ENCODE results near the gene DIP2C. TPM values are rescaled to one million over a fixed set of nuclear protein-coding genes. Genes with fewer than 3 reads are reported as not detected.

Gene DIP2C
- total RNA-seq, 1 donor from 2014 or later = 23.1 TPM

DNA sequence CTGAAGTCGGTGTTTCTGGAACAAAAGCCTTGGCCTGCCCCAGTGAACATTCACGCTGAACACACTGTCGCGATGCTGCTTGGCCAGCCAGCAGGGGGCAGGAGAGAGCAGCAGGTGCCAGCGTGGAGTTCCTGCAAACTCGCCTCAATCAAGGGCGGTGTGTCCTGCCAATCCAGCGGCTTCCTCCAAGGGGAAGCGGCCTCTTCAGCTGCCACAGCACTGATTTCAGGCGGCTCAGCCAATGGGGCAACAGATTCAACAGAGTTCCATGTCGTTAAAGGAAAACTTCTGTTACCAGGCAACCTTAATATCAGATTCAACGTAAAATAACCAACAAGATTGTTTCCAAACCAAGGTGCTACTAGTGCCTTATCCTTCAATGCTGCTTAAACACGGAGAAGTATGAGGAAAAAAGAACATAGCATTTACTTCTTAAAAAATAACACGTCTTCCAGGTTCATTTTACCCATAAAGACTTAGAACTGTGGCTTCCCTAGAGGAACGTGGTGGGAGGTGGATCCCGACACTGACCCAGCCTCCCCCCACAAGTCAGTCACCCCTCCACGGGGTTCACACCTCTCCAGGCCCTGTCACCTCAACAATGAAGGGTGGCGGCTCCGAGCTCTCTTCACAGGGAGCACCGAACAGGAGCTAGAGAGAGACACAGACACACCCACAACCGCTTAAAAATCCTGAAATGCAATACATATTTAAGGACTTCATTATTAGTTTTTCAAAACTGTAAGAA, 178.2 kb downstream of the DIP2C start:
- no peaks in the 10 kb centered on the region for H3K9me3 Mint-ChIP-seq
- DNase-seq (ENCODE audit: extremely low spot score, unreplicated experiment) = peak; percentile 93
- H3K27me3 Mint-ChIP-seq = no peaks in the 10 kb centered on the region
- peak overlapping the region; percentile 59 for H3K4me3 Mint-ChIP-seq
- peaks cover 55% of the 10 kb centered on the region for H3K4me1 Mint-ChIP-seq (ENCODE audit: unreplicated experiment)
- TF ChIP-seq, protein P1, sequence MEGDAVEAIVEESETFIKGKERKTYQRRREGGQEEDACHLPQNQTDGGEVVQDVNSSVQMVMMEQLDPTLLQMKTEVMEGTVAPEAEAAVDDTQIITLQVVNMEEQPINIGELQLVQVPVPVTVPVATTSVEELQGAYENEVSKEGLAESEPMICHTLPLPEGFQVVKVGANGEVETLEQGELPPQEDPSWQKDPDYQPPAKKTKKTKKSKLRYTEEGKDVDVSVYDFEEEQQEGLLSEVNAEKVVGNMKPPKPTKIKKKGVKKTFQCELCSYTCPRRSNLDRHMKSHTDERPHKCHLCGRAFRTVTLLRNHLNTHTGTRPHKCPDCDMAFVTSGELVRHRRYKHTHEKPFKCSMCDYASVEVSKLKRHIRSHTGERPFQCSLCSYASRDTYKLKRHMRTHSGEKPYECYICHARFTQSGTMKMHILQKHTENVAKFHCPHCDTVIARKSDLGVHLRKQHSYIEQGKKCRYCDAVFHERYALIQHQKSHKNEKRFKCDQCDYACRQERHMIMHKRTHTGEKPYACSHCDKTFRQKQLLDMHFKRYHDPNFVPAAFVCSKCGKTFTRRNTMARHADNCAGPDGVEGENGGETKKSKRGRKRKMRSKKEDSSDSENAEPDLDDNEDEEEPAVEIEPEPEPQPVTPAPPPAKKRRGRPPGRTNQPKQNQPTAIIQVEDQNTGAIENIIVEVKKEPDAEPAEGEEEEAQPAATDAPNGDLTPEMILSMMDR (conservative IDR thresholded peaks at IDR 0.05) = peak; percentile 99
- peaks cover 10% of the 10 kb centered on the region for H3K36me3 Mint-ChIP-seq
- H3K27ac Mint-ChIP-seq = peak overlapping the region; percentile 83

DNA sequence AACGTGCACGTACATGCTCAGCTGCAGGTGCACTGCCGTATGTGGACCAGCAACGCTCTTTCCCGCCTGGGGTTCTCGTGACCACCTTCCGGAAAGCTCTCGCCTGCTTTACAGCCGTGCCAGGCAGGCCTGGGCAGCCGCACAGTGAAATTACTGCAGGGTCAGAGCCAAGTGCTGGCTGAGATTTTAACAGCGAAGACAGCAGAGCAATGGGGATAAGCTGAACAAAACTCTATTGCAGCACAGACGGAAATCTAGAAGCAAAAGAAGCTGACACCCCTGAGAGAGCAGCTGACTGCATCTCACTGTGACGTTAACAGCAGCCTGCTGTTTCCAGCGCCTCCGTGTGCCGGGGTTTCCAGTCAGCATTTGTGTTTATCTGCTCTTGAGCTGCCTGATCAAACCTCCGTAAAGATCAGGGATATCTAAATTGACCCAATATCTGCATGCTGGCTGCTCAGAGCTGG, 179.0 kb downstream of the DIP2C start:
- Mint-ChIP-seq H3K9me3 (no peaks in the 10 kb centered on the region), H3K4me3 (no peak overlapping the region), H3K27ac (peak overlapping the region; percentile 17), H3K4me1 (ENCODE audit: unreplicated experiment) (peaks cover 49% of the 10 kb centered on the region), H3K27me3 (no peaks in the 10 kb centered on the region), H3K36me3 (peaks cover 13% of the 10 kb centered on the region)
- TF ChIP-seq, protein P1 (conservative IDR thresholded peaks at IDR 0.05) = no peak
- no peak for DNase-seq (ENCODE audit: extremely low spot score, unreplicated experiment)

GRCh38 chr10:509361-510102, 179.9 kb downstream of the DIP2C start:
- H3K4me3 Mint-ChIP-seq = peak overlapping the region; percentile 14
- H3K27ac Mint-ChIP-seq = peak overlapping the region; percentile 43
- no peaks in the 10 kb centered on the region for H3K9me3 Mint-ChIP-seq
- TF ChIP-seq, protein P1 (conservative IDR thresholded peaks at IDR 0.05) = no peak
- H3K27me3 Mint-ChIP-seq = no peaks in the 10 kb centered on the region
- H3K4me1 Mint-ChIP-seq (ENCODE audit: unreplicated experiment) = peaks cover 52% of the 10 kb centered on the region
- DNase-seq (ENCODE audit: extremely low spot score, unreplicated experiment) = no peak
- H3K36me3 Mint-ChIP-seq = peaks cover 17% of the 10 kb centered on the region

- Mint-ChIP-seq H3K36me3 (peaks cover 16% of the 10 kb centered on the region), H3K4me1 (ENCODE audit: unreplicated experiment) (peaks cover 49% of the 10 kb centered on the region), H3K9me3 (no peaks in the 10 kb centered on the region), H3K27ac (no peak overlapping the region), H3K27me3 (no peaks in the 10 kb centered on the region), H3K4me3 (no peak overlapping the region)
- DNase-seq (ENCODE audit: extremely low spot score, unreplicated experiment) = no peak
- TF ChIP-seq, protein P1 (conservative IDR thresholded peaks at IDR 0.05) = no peak
Measured at GRCh38 chr10:508726-509125, 180.7 kb downstream of the DIP2C start.

- no peak overlapping the region for H3K4me3 Mint-ChIP-seq
- H3K27me3 Mint-ChIP-seq = no peaks in the 10 kb centered on the region
- peaks cover 3% of the 10 kb centered on the region for H3K9me3 Mint-ChIP-seq
- H3K4me1 Mint-ChIP-seq (ENCODE audit: unreplicated experiment) = peaks cover 44% of the 10 kb centered on the region
- TF ChIP-seq, protein P1 (conservative IDR thresholded peaks at IDR 0.05) = no peak
- H3K36me3 Mint-ChIP-seq = peaks cover 14% of the 10 kb centered on the region
- DNase-seq (ENCODE audit: extremely low spot score, unreplicated experiment) = no peak
- H3K27ac Mint-ChIP-seq = no peak overlapping the region
Measured at GRCh38 chr10:507908-508444, 181.5 kb downstream of the DIP2C start.

Data from type B pancreatic cell (in vitro differentiated cells).